SU-DHL-6 (cell line): ENCODE results near the gene ENKD1.

Source experiments
- H2AFZ ChIP-seq: fragments of 200-600 bp; sonication (generic); 2 replicates; pipeline ENCODE4 v1.6.1; 2014; ENCODE audit warnings: low read depth, mild to moderate bottlenecking, moderate library complexity, mixed read lengths, antibody characterized with exemption, low read length; ENCODE audit not compliant: severe bottlenecking
- H3F3A ChIP-seq: fragments of 200-600 bp; shearing (Covaris generic); 2 replicates; pipeline ENCODE4 v1.6.0; 2016; ENCODE audit warnings: antibody characterized with exemption, mild to moderate bottlenecking; ENCODE audit not compliant: insufficient read depth
- H3K27ac ChIP-seq: fragments of 200-600 bp; sonication (generic); 2 replicates; pipeline ENCODE4 v1.5.1; 2016; ENCODE audit warnings: low read depth, mild to moderate bottlenecking, low read length, moderate library complexity, mixed read lengths
- H3K27me3 ChIP-seq: fragments of 200-600 bp; sonication (generic), shearing (Covaris generic); 2 replicates; pipeline ENCODE4 v1.6.0; 2014; ENCODE audit warnings: mild to moderate bottlenecking, low read length
- H3K36me3 ChIP-seq: fragments of 200-600 bp; sonication (generic); 2 replicates; pipeline ENCODE4 v1.6.1; 2014; ENCODE audit warnings: mild to moderate bottlenecking, low read length, mixed read lengths
- H3K4me2 ChIP-seq: fragments of 300-600, 200-600 bp; shearing (Covaris generic), sonication (generic); 2 replicates; pipeline ENCODE4 v1.6.0; 2014; ENCODE audit warnings: low read length, low read depth, mild to moderate bottlenecking; ENCODE audit not compliant: poor library complexity, severe bottlenecking
- H3K4me3 ChIP-seq: fragments of 200-600 bp; sonication (generic); 2 replicates; pipeline ENCODE4 v1.5.1; 2014; ENCODE audit warnings: antibody characterized with exemption, low read length, mild to moderate bottlenecking, mixed read lengths; ENCODE audit not compliant: insufficient read depth, poor library complexity, severe bottlenecking
- H3K79me2 ChIP-seq: fragments of 200-600 bp; sonication (generic); 2 replicates; pipeline ENCODE4 v1.6.1; 2014; ENCODE audit warnings: mild to moderate bottlenecking, low read length, moderate library complexity; ENCODE audit not compliant: insufficient read depth
- H3K9ac ChIP-seq: fragments of 200-600 bp; sonication (generic); 2 replicates; pipeline ENCODE4 v1.7.0; 2014; ENCODE audit warnings: mild to moderate bottlenecking, low read length
- H3K9me2 ChIP-seq: fragments of 200-600 bp; sonication (generic); replicated peaks from 2 replicates; pipeline ENCODE4 v1.6.1; 2014; ENCODE audit warnings: low read length; ENCODE audit not compliant: insufficient read depth
- H3K9me3 ChIP-seq: fragments of 200-600 bp; sonication (generic); 2 replicates; pipeline ENCODE4 v1.6.1; 2014; ENCODE audit warnings: low read length, mixed read lengths; ENCODE audit not compliant: insufficient read depth
- H4K20me1 ChIP-seq: fragments of 200-600 bp; sonication (generic); 2 replicates; pipeline ENCODE4 v1.6.1; 2014; ENCODE audit warnings: low read depth, mild to moderate bottlenecking, antibody characterized with exemption, low read length, moderate library complexity, mixed read lengths
- CTCF ChIP-seq: fragments of 200-600 bp; sonication (generic); IDR thresholded peaks from one replicate; pipeline ENCODE4 v1.5.1; 2017; ENCODE audit warnings: antibody characterized with exemption, mild to moderate bottlenecking, low read length, moderate library complexity; ENCODE audit not compliant: insufficient read depth, poor library complexity, severe bottlenecking
- EZH2phosphoT487 ChIP-seq: fragments of 200-600 bp; sonication (generic), shearing (Covaris generic); conservative IDR thresholded peaks from 2 replicates; pipeline ENCODE4 v1.6.1; 2018; ENCODE audit warnings: mild to moderate bottlenecking, antibody characterized with exemption, low read length, moderate library complexity, mixed read lengths

Gene ENKD1

GRCh38 chr16:67665598-67665997 lies 952 bp downstream of the ENKD1 start:
- Histone ChIP-seq H3K27ac (no peak overlapping the region), H3K9ac (peak overlapping the region; percentile 52; the same call in 1 of the 2 replicates), H3K9me3 (no peaks in the 10 kb centered on the region), H4K20me1 (no peaks in the 10 kb centered on the region), H3K79me2 (no peaks in the 10 kb centered on the region), H2AFZ (no peak overlapping the region), H3K4me2 (peak overlapping the region; percentile 66), H3K27me3 (no peaks in the 10 kb centered on the region), H3K4me3 (no peak overlapping the region), H3K9me2 (no peaks in the 10 kb centered on the region), H3K36me3 (no peaks in the 10 kb centered on the region), H3F3A (peaks cover 3% of the 10 kb centered on the region; the same call in 1 of the 2 replicates)
- TF ChIP-seq CTCF (no peak), EZH2phosphoT487 (no peak)

- H3K36me3 ChIP-seq: no peaks in the 10 kb centered on the region
- TF ChIP-seq CTCF (no peak), EZH2phosphoT487 (no peak)
- H3K4me2 ChIP-seq: no peak overlapping the region
- peaks cover 3% of the 10 kb centered on the region; the same call in 1 of the 2 replicates for H3F3A ChIP-seq
- no peaks in the 10 kb centered on the region for H4K20me1 ChIP-seq
- H2AFZ ChIP-seq: no peak overlapping the region
- H3K27ac ChIP-seq: no peak overlapping the region
- H3K4me3 ChIP-seq: no peak overlapping the region
- no peaks in the 10 kb centered on the region for H3K79me2 ChIP-seq
- no peaks in the 10 kb centered on the region for H3K9me3 ChIP-seq
- H3K9ac ChIP-seq: no peak overlapping the region
- no peaks in the 10 kb centered on the region for H3K9me2 ChIP-seq
- no peaks in the 10 kb centered on the region for H3K27me3 ChIP-seq
These were observed 1.7 kb downstream of the ENKD1 start for GRCh38 chr16:67664871-67665270.

GRCh38 chr16:67664258-67664657 lies 2.3 kb downstream of the ENKD1 start:
- Histone ChIP-seq H3K36me3 (no peaks in the 10 kb centered on the region), H3K9me2 (no peaks in the 10 kb centered on the region), H3K4me3 (no peak overlapping the region), H3K79me2 (no peaks in the 10 kb centered on the region), H3F3A (peaks cover 3% of the 10 kb centered on the region; the same call in 1 of the 2 replicates), H2AFZ (no peak overlapping the region), H4K20me1 (no peaks in the 10 kb centered on the region), H3K9me3 (no peaks in the 10 kb centered on the region), H3K4me2 (no peak overlapping the region), H3K27ac (no peak overlapping the region), H3K9ac (no peak overlapping the region), H3K27me3 (no peaks in the 10 kb centered on the region)
- no peak for TF ChIP-seq EZH2phosphoT487
- TF ChIP-seq CTCF: no peak

GRCh38 chr16:67663877-67664222 lies 2.7 kb downstream of the ENKD1 start:
- Histone ChIP-seq H3K9me3 (no peaks in the 10 kb centered on the region), H3K27me3 (no peaks in the 10 kb centered on the region), H3K9me2 (no peaks in the 10 kb centered on the region), H3K27ac (no peak overlapping the region), H3K79me2 (no peaks in the 10 kb centered on the region), H3K4me2 (no peak overlapping the region), H3K4me3 (no peak overlapping the region), H4K20me1 (no peaks in the 10 kb centered on the region), H3K36me3 (no peaks in the 10 kb centered on the region), H3K9ac (no peak overlapping the region), H2AFZ (no peak overlapping the region), H3F3A (peaks cover 3% of the 10 kb centered on the region; the same call in 1 of the 2 replicates)
- TF ChIP-seq EZH2phosphoT487: no peak
- TF ChIP-seq CTCF: no peak
